H1 (cell line): ENCODE results near the gene ZNF516. TPM values are rescaled to one million over a fixed set of nuclear protein-coding genes. Genes with fewer than 3 reads are reported as not detected.

Experiments used
- CTCF ChIA-PET: fragments of 300-600 bp; sonication (Branson Sonifier 250); formaldehyde crosslinking; loops from one replicate; lab custom pipeline; 2021; ENCODE audit not compliant: partially characterized antibody; lab: Charles Lee
- POLR2A ChIA-PET: fragments of 300-600 bp; sonication (Branson Sonifier 250); formaldehyde crosslinking; loops from one replicate; lab custom pipeline; 2021; ENCODE audit warnings: inconsistent platforms; ENCODE audit not compliant: partially characterized antibody; lab: Charles Lee
- DNase-seq, 2 experiments: peaks; one replicate each; pipeline versions ENCODE4 v3.0.0 to v3.0.0-alpha.2; 2010 to 2022; ENCODE audit warnings: low spot score in 2 of 2, low read depth in 1 of 2, mixed read lengths in 1 of 2
- FAIRE-seq: peaks from 2 replicates; lab custom pipeline; 2011; peaks lifted over from hg19 to GRCh38; lab: Jason Lieb, UNC
- H2AFZ ChIP-seq: 2 replicates; pipeline ENCODE4 v1.8.1; 2012; ENCODE audit warnings: low read length, inconsistent platforms
- H2AK5ac ChIP-seq: 2 replicates; pipeline ENCODE4 v1.6.1; 2013; ENCODE audit warnings: low read depth, low read length
- H2BK120ac ChIP-seq: replicated peaks from 2 replicates; pipeline ENCODE3; 2013; ENCODE audit warnings: low read depth, low read length, inconsistent platforms
- H2BK12ac ChIP-seq: 2 replicates; pipeline ENCODE4 v1.6.1; 2013; ENCODE audit warnings: low read depth, low read length
- H2BK15ac ChIP-seq: 2 replicates; pipeline ENCODE4 v1.6.1; 2013; ENCODE audit warnings: low read length
- H2BK20ac ChIP-seq: 2 replicates; pipeline ENCODE4 v1.6.1; 2013; ENCODE audit warnings: low read length
- H2BK5ac ChIP-seq: 2 replicates; pipeline ENCODE4 v1.6.1; 2013; ENCODE audit warnings: low read depth, low read length
- H3K14ac ChIP-seq: 2 replicates; pipeline ENCODE4 v1.6.1; 2013; ENCODE audit warnings: inconsistent platforms; ENCODE audit not compliant: insufficient read length
- H3K18ac ChIP-seq: 2 replicates; pipeline ENCODE4 v1.6.1; 2013; ENCODE audit warnings: low read length; ENCODE audit errors: extremely low read depth
- H3K23ac ChIP-seq: 2 replicates; pipeline ENCODE4 v1.6.1; 2013; ENCODE audit warnings: inconsistent platforms; ENCODE audit not compliant: insufficient read length
- H3K23me2 ChIP-seq: 2 replicates; pipeline ENCODE4 v1.6.1; 2013; ENCODE audit warnings: low read depth, low read length
- H3K27ac ChIP-seq: 2 replicates; pipeline ENCODE4 v1.6.1; 2011; ENCODE audit warnings: low read depth, low read length, inconsistent platforms
- H3K27me3 ChIP-seq, 4 experiments: replicated peaks in 1 of 4; 1 replicate in 1 of 4; 2 replicates in 3 of 4; pipeline versions ENCODE4 v1.6.1 to v1.8.1; 2011 to 2013; ENCODE audit warnings: low read length in 3 of 4, mild to moderate bottlenecking in 3 of 4, inconsistent platforms in 2 of 4, mixed read lengths in 2 of 4, moderate library complexity in 1 of 4; ENCODE audit not compliant: control insufficient read depth in 3 of 4, insufficient read depth in 3 of 4; ENCODE audit errors: extremely low read depth in 1 of 4
- H3K36me3 ChIP-seq, 4 experiments: 2 replicates each; pipeline versions ENCODE4 v1.6.1 to v1.8.1; 2011 to 2013; ENCODE audit warnings: mild to moderate bottlenecking in 4 of 4, low read length in 3 of 4, moderate library complexity in 2 of 4, control low read depth in 1 of 4, inconsistent platforms in 1 of 4; ENCODE audit not compliant: insufficient read depth in 4 of 4, control insufficient read depth in 2 of 4
- H3K4ac ChIP-seq: replicated peaks from 2 replicates; pipeline ENCODE3; 2013; ENCODE audit warnings: low read length, low read depth, mixed read lengths, inconsistent platforms; ENCODE audit not compliant: insufficient read length
- H3K4me1 ChIP-seq, 4 experiments: replicated peaks in 1 of 4; 1 replicate in 1 of 4; 2 replicates in 3 of 4; pipeline versions ENCODE4 v1.6.1 to v1.8.1; 2011 to 2013; ENCODE audit warnings: low read length in 3 of 4, inconsistent platforms in 2 of 4, mixed read lengths in 1 of 4; ENCODE audit not compliant: insufficient read depth in 4 of 4, control insufficient read depth in 3 of 4
- H3K4me2 ChIP-seq, 2 experiments: 2 replicates each; pipeline versions ENCODE4 v1.6.1 to v1.8.1; 2011 to 2013; ENCODE audit warnings: low read depth in 2 of 2, low read length in 2 of 2, control low read depth in 1 of 2, inconsistent platforms in 1 of 2, mild to moderate bottlenecking in 1 of 2; ENCODE audit not compliant: insufficient read depth in 1 of 2
- H3K4me3 ChIP-seq, 4 experiments: fragments of 200-600, 300-600 bp in 1 of 4; sonication (generic), shearing (Covaris generic), sonication (Bioruptor Twin) in 1 of 4; 2 replicates each; pipeline versions ENCODE4 v1.5.1 to v1.8.1; 2011 to 2016; ENCODE audit warnings: low read length in 4 of 4, low read depth in 3 of 4, control low read depth in 2 of 4, inconsistent platforms in 2 of 4, mild to moderate bottlenecking in 2 of 4, mixed read lengths in 1 of 4, moderate library complexity in 1 of 4; ENCODE audit not compliant: insufficient read depth in 2 of 4; ENCODE audit errors: extremely low read depth in 1 of 4
- H3K56ac ChIP-seq: replicated peaks from 2 replicates; pipeline ENCODE3; 2013; ENCODE audit warnings: low read depth, mild to moderate bottlenecking, mixed read lengths, low read length, inconsistent platforms; ENCODE audit not compliant: insufficient read length
- H3K79me1 ChIP-seq: 2 replicates; pipeline ENCODE4 v1.6.1; 2013; ENCODE audit warnings: low read depth, low read length, control low read depth
- H3K79me2 ChIP-seq, 2 experiments: 2 replicates each; pipeline versions ENCODE4 v1.6.1 to v1.8.1; 2012 to 2013; ENCODE audit warnings: low read length in 2 of 2, mild to moderate bottlenecking in 2 of 2, inconsistent platforms in 1 of 2; ENCODE audit not compliant: insufficient read depth in 2 of 2, control insufficient read depth in 1 of 2
- H3K9ac ChIP-seq, 4 experiments: replicated peaks in 1 of 4; 1 replicate in 1 of 4; 2 replicates in 3 of 4; pipeline versions ENCODE4 v1.6.1 to v1.8.1; 2011 to 2013; ENCODE audit warnings: low read depth in 3 of 4, low read length in 3 of 4, control low read depth in 2 of 4, mild to moderate bottlenecking in 2 of 4, moderate library complexity in 2 of 4, inconsistent platforms in 1 of 4; ENCODE audit errors: extremely low read depth in 1 of 4
- H3K9me3 ChIP-seq, 2 experiments: 2 replicates each; pipeline versions ENCODE4 v1.6.1 to v1.8.1; 2012 to 2013; ENCODE audit warnings: mild to moderate bottlenecking in 2 of 2, moderate library complexity in 2 of 2, control low read depth in 1 of 2, inconsistent platforms in 1 of 2, low read depth in 1 of 2, low read length in 1 of 2, mixed read lengths in 1 of 2; ENCODE audit not compliant: insufficient read depth in 2 of 2
- H4K20me1 ChIP-seq, 2 experiments: replicated peaks in 1 of 2; 2 replicates each; pipeline versions ENCODE3 to v1.8.1; 2011 to 2013; ENCODE audit warnings: inconsistent platforms in 2 of 2, low read length in 2 of 2, mild to moderate bottlenecking in 1 of 2; ENCODE audit not compliant: insufficient read depth in 2 of 2, control insufficient read depth in 1 of 2
- H4K5ac ChIP-seq: 2 replicates; pipeline ENCODE4 v1.6.1; 2013; ENCODE audit warnings: low read length, low read depth, mixed read lengths, inconsistent platforms; ENCODE audit not compliant: insufficient read length
- H4K8ac ChIP-seq: 2 replicates; pipeline ENCODE4 v1.8.0; 2013; ENCODE audit warnings: mild to moderate bottlenecking, moderate library complexity, low read length, inconsistent platforms; ENCODE audit not compliant: insufficient read depth; ENCODE audit errors: extremely low read depth
- H4K91ac ChIP-seq: replicated peaks from 2 replicates; pipeline ENCODE3; 2013; ENCODE audit warnings: low read length, mixed read lengths, inconsistent platforms; ENCODE audit not compliant: insufficient read length
- ATF2 ChIP-seq: IDR thresholded peaks from 2 replicates; pipeline ENCODE4 v1.6.1; 2012; ENCODE audit warnings: low read length, inconsistent platforms
- BRCA1 ChIP-seq: IDR thresholded peaks from 2 replicates; pipeline ENCODE4 v1.6.1; 2012; ENCODE audit warnings: low read depth, low read length, improper control_type of control experiment
- EP300 ChIP-seq, 2 experiments: IDR thresholded peaks; 1 replicate in 1 of 2; 2 replicates in 1 of 2; pipeline ENCODE4 v1.6.1; 2011 to 2012; ENCODE audit warnings: low read depth in 2 of 2, low read length in 2 of 2, mild to moderate bottlenecking in 2 of 2, borderline replicate concordance in 1 of 2, inconsistent platforms in 1 of 2, moderate library complexity in 1 of 2
- FOSL1 ChIP-seq: IDR thresholded peaks from 2 replicates; pipeline ENCODE4 v1.6.1; 2011; ENCODE audit warnings: mild to moderate bottlenecking, low read depth, low read length, moderate library complexity; ENCODE audit not compliant: insufficient read depth
- MAFK ChIP-seq: IDR thresholded peaks from 2 replicates; pipeline ENCODE4 v1.6.1; 2012; ENCODE audit warnings: low read depth, mild to moderate bottlenecking, improper control_type of control experiment, low read length
- MAX ChIP-seq: IDR thresholded peaks from 2 replicates; pipeline ENCODE4 v1.6.1; 2012; ENCODE audit warnings: inconsistent platforms
- POU5F1 ChIP-seq: IDR thresholded peaks from 2 replicates; pipeline ENCODE4 v1.6.1; 2011; ENCODE audit warnings: low read depth, mild to moderate bottlenecking, low read length, moderate library complexity
- RAD21 ChIP-seq, 2 experiments: IDR thresholded peaks in 1 of 2; conservative IDR thresholded peaks in 1 of 2; 2 replicates each; pipeline ENCODE4 v1.6.1; 2011; ENCODE audit warnings: low read depth in 2 of 2, low read length in 2 of 2, improper control_type of control experiment in 1 of 2, inconsistent platforms in 1 of 2, mild to moderate bottlenecking in 1 of 2, moderate library complexity in 1 of 2
- SIX5 ChIP-seq: IDR thresholded peaks from 2 replicates; pipeline ENCODE4 v1.6.1; 2011; ENCODE audit warnings: mild to moderate bottlenecking, low read depth, low read length
- SP4 ChIP-seq: IDR thresholded peaks from 2 replicates; pipeline ENCODE4 v1.6.1; 2012; ENCODE audit warnings: low read length, inconsistent platforms
- TAF7 ChIP-seq: optimal IDR thresholded peaks from 2 replicates; pipeline ENCODE3; 2011; ENCODE audit warnings: low read depth, mild to moderate bottlenecking, inconsistent platforms, low read length, moderate library complexity, borderline replicate concordance
- TCF12 ChIP-seq: IDR thresholded peaks from 2 replicates; pipeline ENCODE4 v1.6.1; 2011; ENCODE audit warnings: low read depth, mild to moderate bottlenecking, low read length
- WGBS, 2 experiments: shearing (Covaris generic) in 1 of 2; methylation state at CpG; one replicate each; pipeline versions ENCODE4 v1.1.6 to v1.1.7; 2013 to 2015; ENCODE audit warnings: low lambda C conversion rate in 2 of 2, mixed read lengths in 2 of 2, inconsistent platforms in 1 of 2, low coverage in 1 of 2, missing lambda C conversion rate in 1 of 2; ENCODE audit not compliant: insufficient replicate concordance in 2 of 2, insufficient coverage in 1 of 2, insufficient read length in 1 of 2; ENCODE audit errors: extremely low coverage in 1 of 2, missing lambda C conversion rate in 1 of 2; 5-methylcytosine and 5-hydroxymethylcytosine counted together
- polyA plus RNA-seq, 7 experiments: library from polyadenylated mRNA; depleted of rRNA in 3 of 7; stranded (reverse) in 5 of 7; unstranded in 2 of 7; fragments of >200 nt in 5 of 7; fragments of 200-250 nt in 2 of 7; gene quantifications; 1 replicate in 5 of 7; 2 replicates in 1 of 7; 4 replicates in 1 of 7; pipeline versions ENCODE4 v1.2.1 to v1.2.3, GENCODE V29; 2011 to 2013; ENCODE audit warnings: missing spikeins in 2 of 7, mixed read lengths in 2 of 7
- total RNA-seq: library from RNA; stranded (reverse); fragmentation: NEBNext Ultra II Directional; extraction: Animal tissue kit (Norgen Biotek cat#: 25700); gene quantifications from 2 replicates; pipeline ENCODE4 v1.2.1, GENCODE V29; 2021

The ZNF516 gene
- total and polyA plus RNA-seq, 2 of the 8 experiments (the other 6 are each of a cell fraction or from before 2014, with no cell fraction given) = 7.3 to 17.0 TPM

GRCh38 chr18:76407681-76408080, 87.4 kb downstream of the ZNF516 start:
- ChIA-PET POLR2A (interaction anchor here (0.9 to 1.6 kb wide), 2 partner anchors 9 to 18 kb away, joined by 3 read pairs; no protein-coding TSS in a partner anchor), CTCF (interaction anchor here (1.0 to 4.7 kb wide), 7 partner anchors 9 to 302 kb away, joined by 3 to 33 read pairs (median 6); no protein-coding TSS in a partner anchor)
- H2BK15ac ChIP-seq = no peak overlapping the region
- H4K8ac ChIP-seq = no peak overlapping the region
- no peak overlapping the region for H3K18ac ChIP-seq
- no peaks in the 10 kb centered on the region for H3K36me3 ChIP-seq
- H4K91ac ChIP-seq = no peak overlapping the region
- no peak overlapping the region for H3K4ac ChIP-seq
- no peak overlapping the region for H4K5ac ChIP-seq
- no peak overlapping the region for H2BK20ac ChIP-seq
- peaks cover 2 to 13% of the 10 kb centered on the region in 2 experiments for H4K20me1 ChIP-seq
- no peak overlapping the region for H3K4me3 ChIP-seq
- H3K79me2 ChIP-seq = peaks cover 0 to 2% of the 10 kb centered on the region in 2 experiments; a peak in 1 of 4 replicates
- no peaks in the 10 kb centered on the region for H3K27me3 ChIP-seq
- H3K79me1 ChIP-seq = peaks cover 11% of the 10 kb centered on the region
- no peak overlapping the region for H2BK120ac ChIP-seq
- H2AK5ac ChIP-seq = no peak overlapping the region
- H3K23me2 ChIP-seq = no peaks in the 10 kb centered on the region; the same call in 1 of the 2 replicates
- H3K27ac ChIP-seq = no peak overlapping the region
- no peak overlapping the region for H2BK5ac ChIP-seq
- no peak overlapping the region for H2BK12ac ChIP-seq
- H3K14ac ChIP-seq = no peak overlapping the region
- H2AFZ ChIP-seq = no peak overlapping the region
- DNase-seq = no peak
- no peak overlapping the region for H3K9ac ChIP-seq
- H3K56ac ChIP-seq = no peak overlapping the region
- H3K9me3 ChIP-seq = no peaks in the 10 kb centered on the region
- no peak overlapping the region for H3K4me2 ChIP-seq
- no peak for FAIRE-seq
- H3K4me1 ChIP-seq = peaks cover 0 to 6% (median 1%) of the 10 kb centered on the region in 4 experiments; a peak in 2 of 7 replicates
- H3K23ac ChIP-seq = no peak overlapping the region
- 81% methylated on average over 11 of the region's 11 CpGs; no CpG with 5 or more reads in 1 of the 2 experiments for WGBS, 2 experiments
- TF ChIP-seq SP4 (no peak), MAX (no peak), FOSL1 (no peak), MAFK (no peak), EP300 (IDR thresholded peaks at IDR 0.05; ENCODE audit: borderline replicate concordance in 1 of 2, low read depth in 2 of 2, low read length in 2 of 2) (no peak), SIX5 (no peak), TCF12 (no peak), TAF7 (no peak), ATF2 (no peak), BRCA1 (no peak), RAD21 (IDR thresholded peaks at IDR 0.05 in 1 of 2, conservative IDR thresholded peaks at IDR 0.05 in 1 of 2; ENCODE audit: low read depth in 2 of 2, low read length in 2 of 2) (no peak), POU5F1 (no peak)
